ENCODE data around the gene ZNF581. TPM values are rescaled to one million over a fixed set of nuclear protein-coding genes. Genes with fewer than 3 reads are reported as not detected.

The ZNF581 gene
- total RNA-seq, 4 donors from 2014 or later: 16.3 to 27.1 (median 20.2) TPM

- Histone ChIP-seq H3K4me3 (no peak overlapping the region), H3K27me3 (no peaks in the 10 kb centered on the region), H3K36me3 (peaks cover 27% of the 10 kb centered on the region), H3K9me3 (no peaks in the 10 kb centered on the region), H3K27ac (no peak overlapping the region), H3K4me1 (peaks cover 44% of the 10 kb centered on the region)
- WGBS: 66% methylated on average over 9 of the region's 9 CpGs
- TF ChIP-seq POLR2AphosphoS5 (IDR thresholded peaks at IDR 0.05): no peak
- TF ChIP-seq POLR2A (IDR thresholded peaks at IDR 0.05): no peak
- no peak for TF ChIP-seq EP300 (IDR thresholded peaks at IDR 0.05)
- TF ChIP-seq CTCF (IDR thresholded peaks at IDR 0.05): no peak
- DNase-seq (ENCODE audit: low spot score in 2 of 2): no peak
Measured at GRCh38 chr19:55606817-55607216, 36.6 kb upstream of the ZNF581 start.

GRCh38 chr19:55609326-55609725, 34.1 kb upstream of the ZNF581 start:
- no peak for DNase-seq (ENCODE audit: low spot score in 2 of 2)
- Histone ChIP-seq H3K27me3 (no peaks in the 10 kb centered on the region), H3K4me3 (no peak overlapping the region), H3K4me1 (peaks cover 37% of the 10 kb centered on the region), H3K27ac (no peak overlapping the region), H3K9me3 (no peaks in the 10 kb centered on the region), H3K36me3 (peaks cover 29% of the 10 kb centered on the region)
- TF ChIP-seq POLR2A (IDR thresholded peaks at IDR 0.05): no peak
- no peak for TF ChIP-seq EP300 (IDR thresholded peaks at IDR 0.05)
- TF ChIP-seq POLR2AphosphoS5 (IDR thresholded peaks at IDR 0.05): no peak
- no peak for TF ChIP-seq CTCF (IDR thresholded peaks at IDR 0.05)
- 95% methylated on average over 5 of the region's 5 CpGs for WGBS

- WGBS: 75% methylated on average over 12 of the region's 15 CpGs
- Histone ChIP-seq H3K4me1 (peaks cover 25% of the 10 kb centered on the region), H3K27me3 (no peaks in the 10 kb centered on the region), H3K9me3 (no peaks in the 10 kb centered on the region), H3K27ac (no peak overlapping the region), H3K4me3 (no peak overlapping the region), H3K36me3 (peaks cover 50% of the 10 kb centered on the region)
- no peak for TF ChIP-seq POLR2AphosphoS5 (IDR thresholded peaks at IDR 0.05)
- no peak for TF ChIP-seq CTCF (IDR thresholded peaks at IDR 0.05)
- DNase-seq (ENCODE audit: low spot score in 2 of 2): no peak
Measured at GRCh38 chr19:55611300-55611982, 32.0 kb upstream of the ZNF581 start.

GRCh38 chr19:55611983-55612645, 31.3 kb upstream of the ZNF581 start:
- H3K4me3 ChIP-seq: no peak overlapping the region
- no peaks in the 10 kb centered on the region for H3K27me3 ChIP-seq
- H3K9me3 ChIP-seq: no peaks in the 10 kb centered on the region
- H3K36me3 ChIP-seq: peaks cover 56% of the 10 kb centered on the region
- peaks cover 18% of the 10 kb centered on the region for H3K4me1 ChIP-seq
- no peak for TF ChIP-seq EP300 (IDR thresholded peaks at IDR 0.05)
- TF ChIP-seq POLR2AphosphoS5 (IDR thresholded peaks at IDR 0.05): no peak
- TF ChIP-seq POLR2A (IDR thresholded peaks at IDR 0.05): no peak
- no peak for TF ChIP-seq CTCF (IDR thresholded peaks at IDR 0.05)
- no peak for DNase-seq (ENCODE audit: low spot score in 2 of 2)
- no peak overlapping the region for H3K27ac ChIP-seq
- 62% methylated on average over 3 of the region's 3 CpGs for WGBS

- Histone ChIP-seq H3K36me3 (peaks cover 65% of the 10 kb centered on the region), H3K9me3 (no peaks in the 10 kb centered on the region), H3K27me3 (no peaks in the 10 kb centered on the region), H3K4me3 (no peak overlapping the region), H3K27ac (no peak overlapping the region), H3K4me1 (peaks cover 15% of the 10 kb centered on the region)
- DNase-seq (ENCODE audit: low spot score in 2 of 2): no peak
- WGBS: 92% methylated on average over 24 of the region's 27 CpGs
- TF ChIP-seq CTCF (IDR thresholded peaks at IDR 0.05) (no peak), POLR2AphosphoS5 (IDR thresholded peaks at IDR 0.05) (no peak), EP300 (IDR thresholded peaks at IDR 0.05) (no peak), POLR2A (IDR thresholded peaks at IDR 0.05) (no peak)
Measured at GRCh38 chr19:55613396-55613795, 30.1 kb upstream of the ZNF581 start.

All from suprapubic skin (tissue), 4 donors.